Fibroblast of lung (primary cell): ENCODE measurements around the gene PHLDB3. TPM values are rescaled to one million over a fixed set of nuclear protein-coding genes. Genes with fewer than 3 reads are reported as not detected.

ENCODE experiments used
- DNase-seq, 2 donors: peaks; one replicate each; pipeline versions ENCODE4 v3.0.0 to v3.0.0-alpha.2; 2010; ENCODE audit warnings: low read depth in 2 of 2
- H2AFZ ChIP-seq: 2 replicates; pipeline ENCODE4 v1.5.1; 2012; ENCODE audit warnings: low read length, control low read depth, inconsistent platforms
- H3K27ac ChIP-seq: 2 replicates; pipeline ENCODE4 v1.5.1; 2011; ENCODE audit warnings: low read length, control low read depth; ENCODE audit not compliant: insufficient read depth
- H3K27me3 ChIP-seq: 2 replicates; pipeline ENCODE4 v1.5.1; 2011; ENCODE audit warnings: mild to moderate bottlenecking, low read length; ENCODE audit not compliant: control insufficient read depth, insufficient read depth
- H3K36me3 ChIP-seq: 2 replicates; pipeline ENCODE4 v1.5.1; 2011; ENCODE audit warnings: low read length; ENCODE audit not compliant: control insufficient read depth, insufficient read depth
- H3K4me1 ChIP-seq: 2 replicates; pipeline ENCODE4 v1.5.1; 2011; ENCODE audit warnings: low read length; ENCODE audit not compliant: control insufficient read depth, insufficient read depth; ENCODE audit errors: extremely low read depth
- H3K4me2 ChIP-seq: 2 replicates; pipeline ENCODE4 v1.5.1; 2011; ENCODE audit warnings: low read length, control low read depth; ENCODE audit not compliant: insufficient read depth; ENCODE audit errors: extremely low read depth
- H3K4me3 ChIP-seq, 4 experiments: fragments of 200-600 bp in 1 of 4; sonication (generic) in 1 of 4; replicated peaks in 1 of 4; 2 replicates each; pipeline ENCODE4 v1.5.1; 2011 to 2016; ENCODE audit warnings: low read length in 4 of 4, low read depth in 3 of 4, mild to moderate bottlenecking in 3 of 4, control low read depth in 2 of 4, inconsistent platforms in 1 of 4, mixed read lengths in 1 of 4; ENCODE audit not compliant: insufficient read depth in 1 of 4; ENCODE audit errors: control extremely low read depth in 1 of 4
- H3K79me2 ChIP-seq: 2 replicates; pipeline ENCODE4 v1.5.1; 2012; ENCODE audit warnings: mild to moderate bottlenecking, low read length, inconsistent platforms; ENCODE audit not compliant: control insufficient read depth, insufficient read depth
- H3K9ac ChIP-seq: 2 replicates; pipeline ENCODE4 v1.5.1; 2011; ENCODE audit warnings: mild to moderate bottlenecking, low read length, control low read depth; ENCODE audit not compliant: insufficient read depth
- H3K9me3 ChIP-seq: 2 replicates; pipeline ENCODE4 v1.5.1; 2012; ENCODE audit warnings: low read depth, low read length; ENCODE audit not compliant: control insufficient read depth, insufficient read depth
- H4K20me1 ChIP-seq: 2 replicates; pipeline ENCODE4 v1.5.1; 2011; ENCODE audit warnings: low read length; ENCODE audit not compliant: control insufficient read depth, insufficient read depth; ENCODE audit errors: extremely low read depth
- EZH2 ChIP-seq: IDR thresholded peaks from 2 replicates; pipeline ENCODE4 v1.5.1; 2012; ENCODE audit warnings: low read length, control low read depth, mild to moderate bottlenecking; ENCODE audit errors: missing control alignments
- polyA plus RNA-seq, 2 donors: library from polyadenylated mRNA; depleted of rRNA in 1 of 2; stranded (reverse) in 1 of 2; unstranded in 1 of 2; fragments of >200 nt; gene quantifications; 2 replicates each; pipeline ENCODE4 v1.2.1, GENCODE V29; 2011 to 2012; ENCODE audit warnings: missing spikeins in 1 of 2
- total RNA-seq: library from RNA; depleted of rRNA; stranded (reverse); fragments of >200 nt; gene quantifications from 2 replicates; pipeline ENCODE4 v1.2.1, GENCODE V29; 2014
- TF ChIP-seq, protein P1 (sequence below), 2 donors: IDR thresholded peaks in 1 of 2; conservative IDR thresholded peaks in 1 of 2; 1 replicate in 1 of 2; 2 replicates in 1 of 2; pipeline ENCODE4 v1.5.1; 2011 to 2012; ENCODE audit warnings: low read length in 2 of 2, control low read depth in 1 of 2, inconsistent platforms in 1 of 2, low read depth in 1 of 2, mild to moderate bottlenecking in 1 of 2

The PHLDB3 gene
- total and polyA plus RNA-seq, 2 donors (not counting 1 experiment from before 2014, with no cell fraction given): 1.8 to 35.8 TPM

DNA sequence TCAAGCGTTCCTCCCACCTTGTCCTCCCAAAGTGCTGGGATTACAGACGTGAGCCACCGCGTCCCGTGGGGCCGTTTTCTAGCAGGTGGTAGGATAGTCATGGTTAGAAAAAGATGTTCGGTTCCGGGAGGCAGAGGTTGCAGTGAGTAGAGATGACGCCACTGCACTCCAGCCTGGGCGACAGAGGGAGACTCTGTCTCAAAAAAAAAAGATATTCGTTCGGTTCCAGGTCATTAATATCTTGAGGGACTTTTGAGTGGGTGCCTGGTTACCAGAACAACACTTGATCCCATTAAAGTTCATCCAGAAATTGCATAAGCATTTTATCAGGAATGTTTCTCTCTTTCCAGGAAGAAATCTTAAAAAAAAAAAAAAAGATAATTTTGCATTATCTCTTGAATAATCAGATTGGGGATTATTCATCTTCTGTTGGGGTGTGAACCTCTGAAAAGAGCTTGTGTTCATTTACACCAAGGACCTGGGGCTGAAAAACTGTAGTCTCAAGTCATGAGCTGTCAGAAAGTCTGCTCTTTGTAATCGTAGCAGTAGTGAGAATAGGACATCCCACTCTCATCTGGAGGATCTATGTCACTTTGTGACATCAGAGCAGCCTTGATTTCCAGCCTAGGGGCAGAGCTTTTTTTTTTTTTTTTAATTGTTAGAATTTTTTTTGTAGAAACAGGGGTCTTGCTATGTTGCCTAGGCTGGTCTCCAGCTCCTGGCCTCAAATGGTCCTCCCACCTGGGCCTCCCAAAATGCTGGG, 23.5 kb upstream of the PHLDB3 start:
- Histone ChIP-seq H3K36me3 (no peaks in the 10 kb centered on the region), H3K4me3 (peak overlapping the region in 2 of 4 experiments; percentile 90), H3K9ac (no peak overlapping the region), H3K27me3 (no peaks in the 10 kb centered on the region), H4K20me1 (no peaks in the 10 kb centered on the region), H3K27ac (peak overlapping the region; percentile 75), H3K4me1 (peaks cover 3% of the 10 kb centered on the region), H3K79me2 (peaks cover 28% of the 10 kb centered on the region), H2AFZ (no peak overlapping the region), H3K9me3 (no peaks in the 10 kb centered on the region), H3K4me2 (peak overlapping the region; percentile 38)
- no peak for DNase-seq
- TF ChIP-seq, protein P1, sequence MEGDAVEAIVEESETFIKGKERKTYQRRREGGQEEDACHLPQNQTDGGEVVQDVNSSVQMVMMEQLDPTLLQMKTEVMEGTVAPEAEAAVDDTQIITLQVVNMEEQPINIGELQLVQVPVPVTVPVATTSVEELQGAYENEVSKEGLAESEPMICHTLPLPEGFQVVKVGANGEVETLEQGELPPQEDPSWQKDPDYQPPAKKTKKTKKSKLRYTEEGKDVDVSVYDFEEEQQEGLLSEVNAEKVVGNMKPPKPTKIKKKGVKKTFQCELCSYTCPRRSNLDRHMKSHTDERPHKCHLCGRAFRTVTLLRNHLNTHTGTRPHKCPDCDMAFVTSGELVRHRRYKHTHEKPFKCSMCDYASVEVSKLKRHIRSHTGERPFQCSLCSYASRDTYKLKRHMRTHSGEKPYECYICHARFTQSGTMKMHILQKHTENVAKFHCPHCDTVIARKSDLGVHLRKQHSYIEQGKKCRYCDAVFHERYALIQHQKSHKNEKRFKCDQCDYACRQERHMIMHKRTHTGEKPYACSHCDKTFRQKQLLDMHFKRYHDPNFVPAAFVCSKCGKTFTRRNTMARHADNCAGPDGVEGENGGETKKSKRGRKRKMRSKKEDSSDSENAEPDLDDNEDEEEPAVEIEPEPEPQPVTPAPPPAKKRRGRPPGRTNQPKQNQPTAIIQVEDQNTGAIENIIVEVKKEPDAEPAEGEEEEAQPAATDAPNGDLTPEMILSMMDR (conservative IDR thresholded peaks at IDR 0.05 in 1 of 2, IDR thresholded peaks at IDR 0.05 in 1 of 2; ENCODE audit: low read depth in 1 of 2, low read length in 2 of 2): no peak
- TF ChIP-seq EZH2: no peak

DNA sequence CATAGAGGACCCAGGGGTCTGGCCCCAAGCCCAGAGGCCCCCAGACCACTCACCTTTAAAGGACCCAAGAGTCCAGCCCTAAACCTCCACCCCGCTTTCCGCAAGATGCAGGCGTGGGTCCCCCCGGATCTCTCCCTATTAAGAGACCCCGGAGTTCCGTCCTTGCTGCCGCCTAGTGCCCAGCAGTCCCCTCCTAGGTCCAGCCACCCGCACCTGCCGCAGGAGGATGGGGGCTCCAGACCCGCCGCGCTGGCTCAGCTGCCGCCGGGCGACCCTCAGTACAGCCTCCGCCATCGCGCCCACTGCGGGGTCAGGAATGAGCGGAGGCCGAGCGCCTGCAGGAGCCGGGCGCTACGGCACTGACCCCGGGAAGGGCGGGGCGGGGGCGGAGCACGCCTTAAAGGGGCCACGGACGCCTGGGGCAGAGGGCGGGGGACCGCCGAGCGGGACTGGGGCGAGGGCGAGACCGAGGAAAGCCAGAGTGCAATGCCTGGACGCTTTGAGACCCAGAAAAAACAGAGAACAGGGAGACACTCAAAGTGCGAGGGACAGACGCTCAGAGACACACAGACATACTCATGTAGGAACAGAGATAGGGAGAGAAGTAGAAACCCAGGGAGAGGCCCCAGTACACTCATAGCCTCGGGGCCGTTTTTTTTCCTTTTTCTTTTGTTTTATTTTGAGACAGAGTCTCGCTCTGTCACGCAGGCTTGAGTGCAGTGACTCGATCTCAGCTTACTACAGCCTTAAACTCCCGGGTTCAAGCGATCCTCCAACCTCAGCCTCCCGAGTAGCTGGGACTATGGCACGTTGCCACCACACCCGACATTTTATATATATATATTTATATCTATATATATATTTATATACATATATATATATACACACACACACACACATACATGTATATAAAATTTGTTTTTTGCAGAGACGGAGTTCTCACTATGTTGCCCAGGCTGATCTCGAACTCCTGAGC, 22.6 kb upstream of the PHLDB3 start, which contains the start of gene ETHE1:
TSS of gene ETHE1 (minus strand) at position 318 of the 976 bp plus-strand sequence. CDS start at position 294, 24 bp downstream.
- Histone ChIP-seq H3K27me3 (no peaks in the 10 kb centered on the region), H3K4me2 (peak within 1 kb of the TSS; percentile 93), H3K27ac (peak within 1 kb of the TSS; percentile 75), H3K4me1 (no peaks in the 10 kb centered on the region), H3K79me2 (peaks cover 28% of the 10 kb centered on the region), H3K36me3 (no peaks in the 10 kb centered on the region), H3K4me3 (peak within 1 kb of the TSS; percentile 82 to 90 (median 88)), H3K9ac (peak within 1 kb of the TSS; percentile 73), H3K9me3 (no peaks in the 10 kb centered on the region), H2AFZ (peak within 1 kb of the TSS; percentile 90), H4K20me1 (no peaks in the 10 kb centered on the region)
- peak; percentile 50 to 51 for DNase-seq
- TF ChIP-seq, protein P1 (conservative IDR thresholded peaks at IDR 0.05 in 1 of 2, IDR thresholded peaks at IDR 0.05 in 1 of 2; ENCODE audit: low read depth in 1 of 2, low read length in 2 of 2): no peak
- TF ChIP-seq EZH2: no peak
